ENCODE measurements around the gene SPTBN5. TPM values are rescaled to one million over a fixed set of nuclear protein-coding genes. Genes with fewer than 3 reads are reported as not detected.

The SPTBN5 gene
- total and polyA plus RNA-seq, 10 of the 15 experiments (the other 5 are each of a cell fraction or from before 2014, with no cell fraction given), result under 0.01 to 0.18 (median 0.04) TPM; not detected in 4

- TF ChIP-seq RELB (IDR thresholded peaks at IDR 0.05; ENCODE audit: low read depth) (peak; percentile 96), ZNF384 (IDR thresholded peaks at IDR 0.05; ENCODE audit: borderline replicate concordance, low read depth, low read length) (no peak), FOS (IDR thresholded peaks at IDR 0.05; ENCODE audit: borderline replicate concordance, extremely low read depth, insufficient read length) (no peak), SRF (IDR thresholded peaks at IDR 0.05; ENCODE audit: low read depth in 2 of 2, low read length in 2 of 2) (no peak), MYC (IDR thresholded peaks at IDR 0.05; ENCODE audit: insufficient read depth, insufficient read length, insufficient replicate concordance, low read length, severe bottlenecking) (no peak), USF2 (IDR thresholded peaks at IDR 0.05; ENCODE audit: borderline replicate concordance, low read depth, low read length) (peak; percentile 82), SMARCA5 (IDR thresholded peaks at IDR 0.05) (no peak), ATF2 (IDR thresholded peaks at IDR 0.05; ENCODE audit: low read length) (no peak; the same call in 1 of the 2 replicates), BCL3 (IDR thresholded peaks at IDR 0.05; ENCODE audit: borderline replicate concordance, insufficient read depth, low read depth, low read length, poor library complexity, severe bottlenecking) (peak; percentile 75), GABPA (IDR thresholded peaks at IDR 0.05; ENCODE audit: low read depth) (no peak), HDGF (IDR thresholded peaks at IDR 0.05) (0 out of 2 replicates have a peak, but pooled peaks have one; percentile 28), ZNF24 (IDR thresholded peaks at IDR 0.05) (no peak), SREBF1 (IDR thresholded peaks at IDR 0.05; ENCODE audit: low read length) (no peak), EGR1 (IDR thresholded peaks at IDR 0.05; ENCODE audit: borderline replicate concordance in 1 of 2, low read depth in 2 of 2, low read length in 2 of 2) (no peak), ZBTB40 (IDR thresholded peaks at IDR 0.05; ENCODE audit: borderline replicate concordance) (peak; percentile 18; the same call in 1 of the 2 replicates), BHLHE40 (IDR thresholded peaks at IDR 0.05; ENCODE audit: borderline replicate concordance in 1 of 2, low read depth in 2 of 2, low read length in 1 of 2) (peak; percentile 91 to 94), IKZF1 (conservative IDR thresholded peaks at IDR 0.05) (peak; percentile 98), ZZZ3 (IDR thresholded peaks at IDR 0.05; ENCODE audit: control insufficient read depth, insufficient read length, low read depth) (no peak)
Observed at GRCh38 chr15:41928637-41929620, 35.1 kb upstream of the SPTBN5 start (continued).

Data from GM12878 (cell line).